Measurements from ENCODE around the gene CENATAC.
"Not testable (repeated sequence)": the region's sequence is repeated elsewhere in the genome, so short reads cannot be mapped to it uniquely, and the experiment has no call there.

The CENATAC gene

DNA sequence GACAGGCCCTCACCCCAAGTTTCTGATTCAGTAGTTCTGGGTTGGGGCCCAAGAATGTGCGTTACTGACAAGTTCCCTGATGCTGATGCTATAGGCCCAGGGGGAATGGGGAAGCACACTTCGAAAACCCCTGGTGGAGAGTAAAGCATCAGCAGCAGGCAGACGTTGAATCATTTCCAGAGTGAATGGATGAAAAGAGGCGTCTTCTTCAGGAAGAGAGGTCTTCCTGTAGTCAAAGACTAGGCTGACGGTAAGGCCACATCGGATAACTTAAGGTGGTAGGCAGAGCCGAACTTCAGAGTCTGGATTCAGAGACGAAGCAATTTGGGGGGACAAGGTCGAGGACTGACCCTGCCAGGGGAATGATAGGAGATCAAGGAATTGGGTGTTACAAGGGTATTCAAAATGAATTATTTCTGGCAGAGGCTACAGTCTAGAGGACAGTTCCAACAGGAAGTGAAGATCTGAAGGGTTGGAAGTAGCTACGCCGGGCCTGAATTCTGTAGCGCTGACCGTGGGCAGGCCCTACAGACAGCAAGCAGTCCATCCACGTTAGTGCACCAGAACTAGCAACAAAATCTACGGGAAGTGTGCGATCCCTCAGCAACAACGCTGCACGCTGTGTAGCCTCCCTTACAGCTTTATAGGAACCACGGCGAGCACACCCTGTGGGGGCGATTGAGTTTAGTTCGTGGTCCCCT, 862 bp upstream of the CENATAC start:
- DNase-seq (ENCODE audit: low read depth in 2 of 2) = no peak

GRCh38 chr11:118998388-118998717, 415 bp downstream of the CENATAC start:
- DNase-seq (ENCODE audit: low read depth in 2 of 2) = no peak

DNA sequence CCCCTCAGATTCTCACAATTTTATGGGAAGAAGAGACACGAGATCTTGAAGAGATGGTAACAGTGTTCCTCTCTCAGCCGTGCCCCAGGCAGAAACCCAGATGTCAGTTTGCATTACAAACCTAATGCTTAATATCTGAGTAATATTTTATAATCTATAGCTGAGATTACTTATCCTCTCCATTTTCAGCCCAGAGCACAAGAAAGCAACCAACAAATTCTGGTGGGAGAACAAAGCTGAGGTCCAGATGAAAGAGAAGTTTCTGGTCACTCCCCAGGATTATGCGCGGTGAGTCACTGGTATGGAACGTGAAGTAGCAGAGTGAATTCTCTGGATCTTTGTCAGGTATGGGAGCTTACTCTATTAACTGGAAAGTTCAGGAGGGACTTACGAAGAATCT, 884 bp downstream of the CENATAC start:
- no peak for DNase-seq (ENCODE audit: low read depth in 2 of 2)

GRCh38 chr11:119000906-119001305, 3.0 kb downstream of the CENATAC start:
- no peak for DNase-seq (ENCODE audit: low read depth in 2 of 2)

DNA sequence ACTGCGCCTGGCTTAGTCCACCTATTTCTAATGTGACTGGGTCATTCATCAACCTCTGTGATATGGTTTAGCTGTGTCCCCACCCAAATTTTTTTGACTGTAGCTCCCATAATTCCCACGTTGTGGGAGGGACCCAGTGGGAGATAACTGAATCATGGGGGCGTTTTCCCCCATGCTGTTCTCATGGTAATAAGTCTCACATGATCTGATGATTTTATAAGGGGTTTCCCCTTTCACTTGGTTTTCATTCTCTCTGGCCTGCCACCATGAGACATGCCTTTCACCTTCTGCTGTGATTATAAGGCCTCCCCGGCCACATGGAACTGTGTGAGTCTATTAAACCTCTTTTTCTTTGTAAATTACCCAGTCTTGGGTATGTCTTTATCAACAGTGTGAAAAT, 8.7 kb downstream of the CENATAC start:
- no peak for DNase-seq (ENCODE audit: low read depth in 2 of 2)

DNA sequence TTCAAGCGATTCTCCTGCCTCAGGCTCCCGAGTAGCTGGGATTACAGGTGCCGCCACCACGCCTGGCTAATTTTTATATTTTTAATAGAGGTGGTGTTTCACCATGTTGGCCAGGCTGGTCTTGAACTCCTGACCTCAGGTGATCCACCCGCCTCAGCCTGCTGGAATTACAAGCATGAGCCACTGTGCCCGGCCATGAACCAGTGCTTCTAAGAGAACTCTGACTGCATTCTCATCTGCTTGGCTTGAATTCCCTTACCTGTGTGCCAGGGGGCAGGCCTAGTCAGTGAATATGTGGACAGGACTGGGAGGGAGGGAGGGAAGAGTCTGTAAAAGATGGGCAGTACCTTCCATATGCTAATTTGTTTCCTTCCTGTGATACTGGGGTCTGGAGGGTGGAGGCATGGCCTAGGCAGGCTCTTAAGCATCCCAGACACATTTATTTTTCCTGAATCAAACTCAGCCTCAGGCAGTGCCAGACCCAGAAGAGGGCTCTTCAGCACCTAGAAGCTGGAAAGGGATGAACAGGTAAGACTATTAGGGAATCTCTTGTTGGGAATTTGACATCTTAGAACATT, 13.6 kb downstream of the CENATAC start:
- DNase-seq (ENCODE audit: low read depth in 2 of 2) = no peak

GRCh38 chr11:119012629-119013170, 14.8 kb downstream of the CENATAC start:
- no peak for DNase-seq (ENCODE audit: low read depth in 2 of 2)

- DNase-seq (ENCODE audit: low read depth in 2 of 2) = no peak
These were observed 16.4 kb downstream of the CENATAC start for GRCh38 chr11:119014209-119014924.

DNA sequence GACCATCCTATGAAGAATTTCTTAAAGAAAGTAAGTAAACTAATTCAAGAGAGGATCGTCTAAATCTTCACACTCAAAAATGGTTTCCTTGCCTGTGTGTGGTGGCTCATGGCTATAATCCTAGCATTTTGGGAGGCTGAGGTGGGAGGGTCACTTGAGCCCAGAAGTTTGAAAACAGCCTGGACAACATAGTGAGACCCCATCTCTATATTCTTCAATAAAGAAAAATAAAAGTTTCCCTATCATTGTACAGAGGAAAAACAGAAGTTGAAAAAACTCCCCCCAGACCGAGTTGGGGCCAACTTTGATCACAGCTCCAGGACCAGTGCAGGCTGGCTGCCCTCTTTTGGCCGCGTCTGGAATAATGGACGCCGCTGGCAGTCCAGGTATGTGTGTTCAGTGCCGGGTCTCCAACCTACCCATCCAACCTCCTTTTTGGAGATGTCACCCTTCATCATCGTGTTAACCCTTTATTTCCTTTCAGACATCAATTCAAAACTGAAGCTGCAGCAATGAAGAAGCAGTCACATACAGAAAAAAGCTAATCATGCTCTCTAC, 17.2 kb downstream of the CENATAC start:
- no peak for DNase-seq (ENCODE audit: low read depth in 2 of 2)

- no peak for DNase-seq (ENCODE audit: low read depth in 2 of 2)
These were observed 18.5 kb downstream of the CENATAC start for GRCh38 chr11:119016216-119017009.

- not testable (repeated sequence) for DNase-seq (ENCODE audit: low read depth in 2 of 2)
These were observed 19.4 kb downstream of the CENATAC start for GRCh38 chr11:119017377-119017776.

DNA sequence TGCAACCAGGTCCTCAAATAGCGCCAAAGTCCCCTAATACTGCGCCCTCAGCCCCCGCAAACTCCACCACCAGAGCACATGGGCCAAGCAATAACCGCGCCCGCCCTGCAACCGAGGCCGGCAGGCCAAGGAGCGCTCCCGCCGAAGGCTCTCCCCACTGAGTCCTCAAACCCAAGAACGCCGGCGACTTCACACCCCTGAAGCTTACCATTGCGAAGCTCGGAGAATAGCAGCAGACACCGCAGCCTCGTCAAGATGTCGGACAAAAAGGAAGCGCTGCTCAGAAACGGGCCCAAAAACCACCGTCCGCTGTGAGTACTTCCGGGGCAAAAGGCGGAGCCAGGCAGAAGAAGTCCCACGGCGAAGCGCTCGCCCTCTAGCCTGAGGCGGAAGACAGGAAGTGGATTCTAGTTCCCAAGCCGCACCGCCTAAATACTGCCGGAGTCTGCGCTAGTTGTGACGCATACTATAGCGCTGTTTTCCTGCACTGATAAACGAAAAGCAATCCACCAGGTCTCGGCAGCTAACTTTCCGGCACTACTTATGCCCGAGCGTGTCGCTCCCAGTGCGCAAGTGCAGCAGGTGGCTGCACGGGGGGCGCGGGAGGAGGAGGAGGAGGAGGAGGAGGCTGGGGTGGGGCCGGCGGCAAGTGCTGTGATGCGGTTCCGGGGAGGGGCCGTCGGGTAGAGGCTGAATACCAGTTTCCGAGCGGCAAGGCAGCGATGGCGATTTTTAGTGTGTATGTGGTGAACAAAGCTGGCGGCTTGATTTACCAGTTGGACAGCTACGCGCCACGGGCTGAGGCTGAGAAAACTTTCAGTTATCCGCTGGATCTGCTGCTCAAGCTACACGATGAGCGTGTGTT, 20.4 kb downstream of the CENATAC start, which contains the start of the genes RPS25 and TRAPPC4:
TSS of gene RPS25 (minus strand) at position 270 of the 865 bp plus-strand sequence. CDS start at position 211, 59 bp downstream.
TSS of gene TRAPPC4 (plus strand) at position 693 of the 865 bp plus-strand sequence. CDS start at position 723, 30 bp downstream.
- peak; percentile 90 to 91 for DNase-seq (ENCODE audit: low read depth in 2 of 2)

DNA sequence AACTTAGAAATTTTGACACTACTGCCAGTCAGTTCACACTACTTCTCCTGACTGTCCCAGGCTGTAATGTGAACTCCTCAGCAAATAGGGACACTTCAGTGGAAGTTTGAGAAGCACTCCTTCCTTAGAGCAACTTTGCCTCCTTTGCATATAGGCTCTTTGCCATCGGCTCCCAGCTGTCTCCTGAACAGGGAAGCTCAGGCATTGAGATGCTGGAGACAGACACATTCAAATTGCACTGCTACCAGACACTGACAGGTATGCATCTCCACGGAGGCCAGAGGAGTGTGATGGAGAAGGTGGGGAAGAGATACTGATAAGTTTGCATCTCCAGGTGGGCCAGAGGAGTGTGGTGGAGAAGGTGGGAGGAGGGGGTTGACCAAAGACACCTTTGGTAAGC, 22.1 kb downstream of the CENATAC start:
- no peak for DNase-seq (ENCODE audit: low read depth in 2 of 2)

DNA sequence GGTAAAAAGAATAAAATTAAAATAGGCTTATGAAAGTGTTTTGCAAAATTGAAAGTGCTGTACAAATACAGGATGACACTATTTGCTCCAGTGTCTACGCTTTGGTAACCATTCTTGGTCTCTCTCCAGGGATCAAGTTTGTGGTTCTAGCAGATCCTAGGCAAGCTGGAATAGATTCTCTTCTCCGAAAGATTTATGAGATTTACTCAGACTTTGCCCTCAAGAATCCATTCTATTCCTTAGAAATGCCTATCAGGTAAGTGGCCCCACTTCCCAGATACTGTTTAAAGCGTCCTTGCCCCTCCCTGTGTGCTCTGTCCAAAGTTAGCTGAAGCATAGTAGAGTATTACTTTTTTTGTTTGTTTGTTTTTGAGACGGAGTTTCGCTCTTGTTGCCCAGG, 23.7 kb downstream of the CENATAC start:
- DNase-seq (ENCODE audit: low read depth in 2 of 2) = no peak

- DNase-seq (ENCODE audit: low read depth in 2 of 2) = no peak
These were observed 25.8 kb downstream of the CENATAC start for GRCh38 chr11:119023741-119024140.

DNA sequence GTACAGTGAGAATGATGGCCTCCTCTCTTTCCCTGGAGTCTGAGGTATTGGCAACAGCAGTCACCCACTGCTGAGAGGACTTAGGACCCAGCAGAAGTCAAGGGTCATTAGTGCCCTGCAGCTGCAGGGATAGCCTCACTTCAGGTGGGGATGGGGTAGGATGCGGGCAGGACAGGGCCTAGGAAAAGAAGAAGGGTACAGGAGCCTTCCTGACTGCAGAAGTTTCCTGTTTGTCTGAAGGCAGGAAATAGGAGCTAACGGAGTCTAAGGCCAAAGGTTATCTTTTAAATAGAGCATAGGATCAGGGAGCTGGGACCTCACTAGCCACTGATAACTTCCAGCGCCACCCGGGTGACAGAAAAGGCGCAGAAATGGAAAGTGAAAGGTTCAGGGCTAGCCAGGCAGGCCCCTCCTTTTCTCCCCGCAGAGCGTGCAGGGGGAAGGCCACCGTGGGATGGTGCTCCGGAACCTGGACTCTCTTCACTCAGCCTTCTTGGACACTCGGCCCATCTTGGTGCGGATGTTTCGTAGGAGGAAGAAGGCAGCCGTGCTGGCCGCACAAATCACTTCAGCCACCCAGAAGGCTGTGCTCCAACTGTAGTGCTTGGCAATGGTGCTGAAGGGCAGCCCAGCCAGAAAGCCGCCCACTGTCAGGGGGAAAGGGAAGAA, 26.6 kb downstream of the CENATAC start:
- DNase-seq (ENCODE audit: low read depth in 2 of 2) = no peak

DNA sequence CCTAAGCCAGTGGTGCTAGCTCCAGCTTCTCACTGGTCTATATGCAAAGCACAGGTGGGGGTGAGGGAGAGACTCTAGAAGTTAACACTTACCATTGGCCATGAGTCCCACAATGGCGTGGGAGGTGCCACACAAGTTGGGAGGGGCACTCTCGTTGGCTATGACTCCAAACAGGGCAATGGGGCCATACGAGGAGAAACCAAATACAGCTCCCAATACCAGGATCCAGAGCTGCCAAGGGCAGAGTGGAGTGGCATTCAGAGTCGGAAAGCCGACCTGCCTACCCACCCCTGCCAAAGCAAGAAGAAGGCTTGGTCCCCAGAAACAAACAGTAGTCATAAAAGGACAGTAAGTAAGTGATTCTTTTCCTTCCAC, 27.1 kb downstream of the CENATAC start:
- no peak for DNase-seq (ENCODE audit: low read depth in 2 of 2)

GRCh38 chr11:119025541-119025940, 27.6 kb downstream of the CENATAC start:
- DNase-seq (ENCODE audit: low read depth in 2 of 2) = no peak

GRCh38 chr11:119025978-119026766, 28.2 kb downstream of the CENATAC start:
- DNase-seq (ENCODE audit: low read depth in 2 of 2) = no peak
